ENCODE measurements around the gene SCAP. TPM values are rescaled to one million over a fixed set of nuclear protein-coding genes. Genes with fewer than 3 reads are reported as not detected.

The SCAP gene
- total RNA-seq, 1 experiment from 2014 or later: 67.6 TPM

- Histone ChIP-seq H3K9ac (ENCODE audit: low read length) (no peak overlapping the region), H3K4me3 (replicated peaks in 1 of 2; ENCODE audit: low read depth in 1 of 2, low read length in 2 of 2) (no peak overlapping the region), H3K9me3 (ENCODE audit: control insufficient read depth in 1 of 2, insufficient read depth in 1 of 2, low read depth in 1 of 2, low read length in 2 of 2) (no peaks in the 10 kb centered on the region), H4K20me1 (ENCODE audit: insufficient read depth) (peaks cover 11% of the 10 kb centered on the region; the same call in 1 of the 2 replicates), H3K79me2 (ENCODE audit: insufficient read depth, low read length) (peaks cover 81% of the 10 kb centered on the region), H3K4me1 (ENCODE audit: control insufficient read depth in 1 of 2, insufficient read depth in 2 of 2, low read length in 2 of 2) (peaks cover 10 to 26% of the 10 kb centered on the region in 2 experiments), H3K9me2 (ENCODE audit: insufficient read depth) (no peaks in the 10 kb centered on the region), H3K27me3 (ENCODE audit: insufficient read depth, low read length) (no peaks in the 10 kb centered on the region), H2AFZ (ENCODE audit: low read depth, low read length, poor library complexity, severe bottlenecking) (no peak overlapping the region), H3K27ac (ENCODE audit: low read depth, low read length) (peak overlapping the region; percentile 24; the same call in 1 of the 2 replicates), H3K36me3 (ENCODE audit: control insufficient read depth in 1 of 2, insufficient read depth in 2 of 2, low read length in 2 of 2) (peaks cover 0 to 3% of the 10 kb centered on the region in 2 experiments; a peak in 2 of 4 replicates), H3K4me2 (ENCODE audit: low read length) (peak overlapping the region; percentile 61)
- CTCF ChIA-PET: no interaction called here
- DNase-seq (ENCODE audit: low read depth, low spot score): no peak
- intact Hi-C loops (cut with micrococcal nuclease): no loop called here
- ATAC-seq: 0 out of 2 replicates have a peak, but pooled peaks have one; percentile 15
- no peak for TF ChIP-seq JUND (IDR thresholded peaks at IDR 0.05)
- no peak for TF ChIP-seq POLR2AphosphoS5 (IDR thresholded peaks at IDR 0.05; ENCODE audit: low read depth, low read length)
- no peak for TF ChIP-seq SIN3A (IDR thresholded peaks at IDR 0.05; ENCODE audit: low read depth)
- TF ChIP-seq ATF3 (IDR thresholded peaks at IDR 0.05): no peak
- no peak for TF ChIP-seq CEBPB (IDR thresholded peaks at IDR 0.05; ENCODE audit: low read depth)
- TF ChIP-seq MAX (IDR thresholded peaks at IDR 0.05): no peak
- TF ChIP-seq YY1 (IDR thresholded peaks at IDR 0.05; ENCODE audit: extremely low read depth, insufficient replicate concordance, low read depth, low read length): no peak
- no peak for TF ChIP-seq CTCF (IDR thresholded peaks at IDR 0.05 in 2 of 3, conservative IDR thresholded peaks at IDR 0.05 in 1 of 3; ENCODE audit: borderline replicate concordance in 1 of 3, insufficient read depth in 1 of 3, low read depth in 2 of 3, low read length in 2 of 3)
- TF ChIP-seq REST (IDR thresholded peaks at IDR 0.05; ENCODE audit: low read depth): no peak
- TF ChIP-seq SP1 (IDR thresholded peaks at IDR 0.05; ENCODE audit: low read depth): no peak
- TF ChIP-seq ELF1 (IDR thresholded peaks at IDR 0.05; ENCODE audit: borderline replicate concordance, low read depth): no peak
- TF ChIP-seq TCF7L2 (IDR thresholded peaks at IDR 0.05; ENCODE audit: borderline replicate concordance, extremely low read depth, insufficient read depth, insufficient read length): no peak
- TF ChIP-seq SRF (IDR thresholded peaks at IDR 0.05; ENCODE audit: low read depth): no peak
- no TSS peak for BruUV-seq (replicated peaks)
- RAD21 ChIA-PET (ENCODE audit: low non-redundant PET in 1 of 2, low total read pairs in 2 of 2, uncharacterized antibody in 2 of 2, unreplicated experiment in 2 of 2): no interaction called here
- POLR2A ChIA-PET: interaction anchor here (0.9 kb wide), 1 partner anchor 14 kb away, joined by 3 read pairs; the partner anchor contains the start of gene PTPN23
Measured at GRCh38 chr3:47394881-47395280, 80.9 kb downstream of the SCAP start.

Data from HCT116 (cell line).